ENCODE results near the gene GPHN.

GRCh38 chr14:67168110-67168441 is 660.1 kb downstream of the GPHN start:
- TF ChIP-seq MYC (IDR thresholded peaks at IDR 0.05; ENCODE audit: low read depth, low read length) (no peak), POLR2A (IDR thresholded peaks at IDR 0.05; ENCODE audit: low read depth, low read length) (no peak), EZH2 (IDR thresholded peaks at IDR 0.05; ENCODE audit: borderline replicate concordance, low read depth, low read length, severe bottlenecking) (no peak)
- TF ChIP-seq, protein P1, sequence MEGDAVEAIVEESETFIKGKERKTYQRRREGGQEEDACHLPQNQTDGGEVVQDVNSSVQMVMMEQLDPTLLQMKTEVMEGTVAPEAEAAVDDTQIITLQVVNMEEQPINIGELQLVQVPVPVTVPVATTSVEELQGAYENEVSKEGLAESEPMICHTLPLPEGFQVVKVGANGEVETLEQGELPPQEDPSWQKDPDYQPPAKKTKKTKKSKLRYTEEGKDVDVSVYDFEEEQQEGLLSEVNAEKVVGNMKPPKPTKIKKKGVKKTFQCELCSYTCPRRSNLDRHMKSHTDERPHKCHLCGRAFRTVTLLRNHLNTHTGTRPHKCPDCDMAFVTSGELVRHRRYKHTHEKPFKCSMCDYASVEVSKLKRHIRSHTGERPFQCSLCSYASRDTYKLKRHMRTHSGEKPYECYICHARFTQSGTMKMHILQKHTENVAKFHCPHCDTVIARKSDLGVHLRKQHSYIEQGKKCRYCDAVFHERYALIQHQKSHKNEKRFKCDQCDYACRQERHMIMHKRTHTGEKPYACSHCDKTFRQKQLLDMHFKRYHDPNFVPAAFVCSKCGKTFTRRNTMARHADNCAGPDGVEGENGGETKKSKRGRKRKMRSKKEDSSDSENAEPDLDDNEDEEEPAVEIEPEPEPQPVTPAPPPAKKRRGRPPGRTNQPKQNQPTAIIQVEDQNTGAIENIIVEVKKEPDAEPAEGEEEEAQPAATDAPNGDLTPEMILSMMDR (IDR thresholded peaks at IDR 0.05; ENCODE audit: extremely low read depth in 1 of 2, insufficient read depth in 1 of 2, low read depth in 1 of 2, low read length in 2 of 2): no peak
